HL-60 (cell line): ENCODE data around the gene TLE2.

Experiments used
- DNase-seq, 2 experiments: peaks; one replicate each; pipeline ENCODE4 v3.0.0-alpha.2; 2010 to 2020; ENCODE audit warnings: low read depth in 1 of 2, low spot score in 1 of 2
- H3K27ac ChIP-seq: fragments of 250-450 bp; sonication (Bioruptor Pico); replicated peaks from 2 replicates; pipeline ENCODE4 v1.5.1; 2020; ENCODE audit warnings: mild to moderate bottlenecking, moderate library complexity
- H3K27me3 ChIP-seq: fragments of 250-450 bp; sonication (Bioruptor Pico); 2 replicates; pipeline ENCODE4 v1.5.1; 2021; ENCODE audit warnings: mild to moderate bottlenecking, moderate library complexity; ENCODE audit not compliant: insufficient read depth, poor library complexity, severe bottlenecking
- H3K4me3 ChIP-seq: replicated peaks from 2 replicates; pipeline ENCODE4 v1.5.1; 2011; ENCODE audit warnings: mild to moderate bottlenecking, control low read depth, low read length; ENCODE audit not compliant: insufficient read depth
- CTCF ChIP-seq: IDR thresholded peaks from one replicate; pipeline ENCODE4 v1.5.1; 2011; ENCODE audit warnings: low read length, control low read depth, inconsistent platforms; ENCODE audit not compliant: insufficient read depth
- GABPA ChIP-seq: IDR thresholded peaks from 2 replicates; pipeline ENCODE4 v1.6.1; 2012; ENCODE audit warnings: low read depth
- POLR2AphosphoS5 ChIP-seq: IDR thresholded peaks from 2 replicates; pipeline ENCODE4 v1.6.1; 2012; ENCODE audit warnings: low read depth
- REST ChIP-seq: IDR thresholded peaks from 2 replicates; pipeline ENCODE4 v1.6.1; 2012; ENCODE audit warnings: low read depth; ENCODE audit not compliant: insufficient replicate concordance
- SPI1 ChIP-seq: IDR thresholded peaks from 2 replicates; pipeline ENCODE4 v1.6.1; 2012; ENCODE audit warnings: low read depth, mild to moderate bottlenecking, borderline replicate concordance

The TLE2 gene

DNA sequence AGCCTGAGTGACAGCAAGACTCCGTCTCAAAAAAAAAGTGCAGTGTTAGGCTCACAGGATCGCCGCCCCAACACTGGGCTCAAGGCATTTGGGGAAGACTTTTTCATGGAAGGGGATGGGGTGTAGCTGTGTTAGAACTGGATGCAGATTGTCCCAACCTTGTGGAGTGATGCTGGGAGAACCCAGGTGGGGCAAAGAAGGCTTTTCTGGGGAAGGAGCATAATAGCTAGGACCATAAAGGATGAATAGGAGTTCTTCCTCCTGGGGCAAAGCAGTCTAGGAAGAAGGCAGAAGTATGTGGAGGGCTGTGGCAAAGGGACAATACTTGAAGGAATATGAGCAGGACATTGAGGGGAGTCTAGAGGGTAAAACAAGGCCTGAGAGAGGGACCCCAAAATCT, 40.5 kb downstream of the TLE2 start:
- peaks cover 15% of the 10 kb centered on the region for H3K27me3 ChIP-seq
- no peak for DNase-seq
- H3K27ac ChIP-seq: no peak overlapping the region
- TF ChIP-seq REST: no peak
- no peak for TF ChIP-seq GABPA
- TF ChIP-seq CTCF: no peak
- TF ChIP-seq POLR2AphosphoS5: no peak
- no peak for TF ChIP-seq SPI1
- no peak overlapping the region for H3K4me3 ChIP-seq

DNA sequence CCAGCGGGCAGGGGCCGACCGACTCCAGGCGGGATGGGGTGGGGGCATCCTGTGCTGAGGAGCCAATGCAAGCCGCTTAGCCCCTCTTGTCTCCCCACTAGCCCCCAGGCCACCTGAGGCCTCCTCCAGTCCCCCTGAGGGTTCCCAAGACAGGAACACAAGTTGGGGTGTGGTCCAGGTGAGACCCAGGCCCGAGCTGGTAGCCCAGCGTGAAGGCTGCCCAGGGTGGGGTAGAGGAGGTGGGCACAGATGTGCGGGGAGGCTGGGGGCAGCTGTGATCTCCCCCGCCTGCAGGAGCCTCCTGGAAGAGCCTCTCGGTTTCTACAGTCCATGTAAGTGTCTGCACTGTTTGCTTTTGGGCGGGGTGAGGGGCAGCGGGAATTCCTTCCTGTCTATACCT, 41.3 kb downstream of the TLE2 start:
- TF ChIP-seq REST: no peak
- TF ChIP-seq GABPA: no peak
- no peak for TF ChIP-seq SPI1
- TF ChIP-seq CTCF: no peak
- no peak for TF ChIP-seq POLR2AphosphoS5
- no peak overlapping the region for H3K27ac ChIP-seq
- peaks cover 13% of the 10 kb centered on the region for H3K27me3 ChIP-seq
- no peak for DNase-seq
- no peak overlapping the region for H3K4me3 ChIP-seq

DNA sequence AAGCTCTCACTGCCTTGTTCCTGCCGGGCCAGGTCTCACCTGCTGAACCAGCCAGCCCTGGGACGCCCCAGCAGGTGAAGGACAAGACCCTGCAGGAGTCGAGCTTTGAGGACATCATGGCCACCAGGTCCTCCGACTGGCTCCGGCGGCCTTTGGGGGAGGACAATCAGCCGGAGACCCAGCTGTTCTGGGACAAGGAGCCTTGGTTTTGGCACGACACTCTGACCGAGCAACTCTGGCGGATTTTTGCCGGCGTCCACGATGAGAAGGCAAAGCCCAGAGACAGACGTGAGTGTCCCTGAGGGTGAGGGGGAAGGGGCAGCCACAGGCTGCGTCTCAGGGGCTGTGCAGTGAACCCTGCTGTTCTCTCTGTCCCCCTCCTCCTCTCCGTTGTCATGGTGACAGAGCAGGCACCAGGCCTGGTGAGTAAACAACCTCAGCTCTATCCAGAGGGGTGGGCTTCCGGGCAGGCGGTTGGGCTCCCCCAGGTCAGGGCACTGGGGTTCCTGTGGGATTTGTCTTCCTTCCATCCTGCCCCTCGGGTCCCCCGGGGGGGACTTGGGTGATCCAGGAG, 42.0 kb downstream of the TLE2 start:
- H3K27me3 ChIP-seq: peaks cover 13% of the 10 kb centered on the region
- no peak overlapping the region for H3K27ac ChIP-seq
- no peak for DNase-seq
- TF ChIP-seq CTCF: no peak
- no peak for TF ChIP-seq GABPA
- no peak for TF ChIP-seq POLR2AphosphoS5
- no peak for TF ChIP-seq REST
- H3K4me3 ChIP-seq: no peak overlapping the region
